ENCODE measurements around the gene GGNBP2.

GGNBP2 gene

GRCh38 chr17:36614081-36614480 is 69.4 kb downstream of the GGNBP2 start:
- Histone ChIP-seq H3K27ac (ENCODE audit: low read depth, low read length) (no peak overlapping the region), H3K4me3 (ENCODE audit: low read length) (no peak overlapping the region), H3K9me3 (ENCODE audit: control insufficient read depth, insufficient read depth, low read length) (no peaks in the 10 kb centered on the region), H3K4me1 (ENCODE audit: control insufficient read depth, low read length) (no peaks in the 10 kb centered on the region), H3K4me2 (ENCODE audit: low read length) (no peak overlapping the region), H3K36me3 (ENCODE audit: control insufficient read depth, low read length) (peaks cover 5% of the 10 kb centered on the region; the same call in 1 of the 2 replicates), H4K20me1 (ENCODE audit: control insufficient read depth, insufficient read depth, low read depth, low read length) (no peaks in the 10 kb centered on the region), H3K9me2 (replicated peaks; ENCODE audit: control insufficient read depth, low read length) (no peaks in the 10 kb centered on the region), H3K79me2 (ENCODE audit: control insufficient read depth, low read length) (peaks cover 5% of the 10 kb centered on the region; the same call in 1 of the 2 replicates), H3K27me3 (ENCODE audit: control insufficient read depth, low read length) (no peaks in the 10 kb centered on the region), H3F3A (ENCODE audit: control insufficient read depth, insufficient read depth) (no peaks in the 10 kb centered on the region)
- TF ChIP-seq EZH2phosphoT487 (IDR thresholded peaks at IDR 0.05; ENCODE audit: borderline replicate concordance, low read length) (no peak), CTCF (IDR thresholded peaks at IDR 0.05; ENCODE audit: low read depth, low read length, poor library complexity, severe bottlenecking) (no peak)

- TF ChIP-seq CTCF (IDR thresholded peaks at IDR 0.05; ENCODE audit: low read depth, low read length, poor library complexity, severe bottlenecking) (no peak), EZH2phosphoT487 (IDR thresholded peaks at IDR 0.05; ENCODE audit: borderline replicate concordance, low read length) (no peak)
- Histone ChIP-seq H4K20me1 (ENCODE audit: control insufficient read depth, insufficient read depth, low read depth, low read length) (no peaks in the 10 kb centered on the region), H3K27ac (ENCODE audit: low read depth, low read length) (no peak overlapping the region), H3K9me3 (ENCODE audit: control insufficient read depth, insufficient read depth, low read length) (no peaks in the 10 kb centered on the region), H3K36me3 (ENCODE audit: control insufficient read depth, low read length) (no peaks in the 10 kb centered on the region), H3F3A (ENCODE audit: control insufficient read depth, insufficient read depth) (no peaks in the 10 kb centered on the region), H3K9me2 (replicated peaks; ENCODE audit: control insufficient read depth, low read length) (no peaks in the 10 kb centered on the region), H3K4me3 (ENCODE audit: low read length) (no peak overlapping the region), H3K4me2 (ENCODE audit: low read length) (no peak overlapping the region), H3K4me1 (ENCODE audit: control insufficient read depth, low read length) (no peaks in the 10 kb centered on the region), H3K27me3 (ENCODE audit: control insufficient read depth, low read length) (no peaks in the 10 kb centered on the region), H3K79me2 (ENCODE audit: control insufficient read depth, low read length) (no peaks in the 10 kb centered on the region)
Observed at GRCh38 chr17:36614933-36615332, 70.2 kb downstream of the GGNBP2 start.

GRCh38 chr17:36616061-36617029 is 71.6 kb downstream of the GGNBP2 start:
- H3K4me1 ChIP-seq (ENCODE audit: control insufficient read depth, low read length): no peaks in the 10 kb centered on the region
- no peak overlapping the region for H3K4me3 ChIP-seq (ENCODE audit: low read length)
- no peak overlapping the region for H3K27ac ChIP-seq (ENCODE audit: low read depth, low read length)
- no peaks in the 10 kb centered on the region for H3K27me3 ChIP-seq (ENCODE audit: control insufficient read depth, low read length)
- no peaks in the 10 kb centered on the region for H4K20me1 ChIP-seq (ENCODE audit: control insufficient read depth, insufficient read depth, low read depth, low read length)
- H3K36me3 ChIP-seq (ENCODE audit: control insufficient read depth, low read length): no peaks in the 10 kb centered on the region
- H3K79me2 ChIP-seq (ENCODE audit: control insufficient read depth, low read length): no peaks in the 10 kb centered on the region
- H3F3A ChIP-seq (ENCODE audit: control insufficient read depth, insufficient read depth): no peaks in the 10 kb centered on the region
- H3K4me2 ChIP-seq (ENCODE audit: low read length): no peak overlapping the region
- H3K9me3 ChIP-seq (ENCODE audit: control insufficient read depth, insufficient read depth, low read length): no peaks in the 10 kb centered on the region
- H3K9me2 ChIP-seq (replicated peaks; ENCODE audit: control insufficient read depth, low read length): no peaks in the 10 kb centered on the region
- TF ChIP-seq CTCF (IDR thresholded peaks at IDR 0.05; ENCODE audit: low read depth, low read length, poor library complexity, severe bottlenecking): no peak
- no peak for TF ChIP-seq EZH2phosphoT487 (IDR thresholded peaks at IDR 0.05; ENCODE audit: borderline replicate concordance, low read length)

Measured in DOHH2 (cell line).